AG09309 (cell line): Measurements from ENCODE around the gene KDM4C.

Experiments used
- DNase-seq: peaks from one replicate; pipeline ENCODE4 v3.0.0-alpha.2; 2010; ENCODE audit warnings: low read depth
- H3K4me3 ChIP-seq: 2 replicates; pipeline ENCODE4 v1.5.1; 2011; ENCODE audit warnings: mild to moderate bottlenecking, low read depth, low read length, moderate library complexity; ENCODE audit not compliant: control insufficient read depth
- TF ChIP-seq, protein P1 (sequence below): IDR thresholded peaks from 2 replicates; pipeline ENCODE4 v1.5.1; 2011; ENCODE audit warnings: mild to moderate bottlenecking, low read depth, low read length, inconsistent platforms; ENCODE audit not compliant: insufficient read depth, control insufficient read depth; ENCODE audit errors: missing control alignments

KDM4C gene

DNA sequence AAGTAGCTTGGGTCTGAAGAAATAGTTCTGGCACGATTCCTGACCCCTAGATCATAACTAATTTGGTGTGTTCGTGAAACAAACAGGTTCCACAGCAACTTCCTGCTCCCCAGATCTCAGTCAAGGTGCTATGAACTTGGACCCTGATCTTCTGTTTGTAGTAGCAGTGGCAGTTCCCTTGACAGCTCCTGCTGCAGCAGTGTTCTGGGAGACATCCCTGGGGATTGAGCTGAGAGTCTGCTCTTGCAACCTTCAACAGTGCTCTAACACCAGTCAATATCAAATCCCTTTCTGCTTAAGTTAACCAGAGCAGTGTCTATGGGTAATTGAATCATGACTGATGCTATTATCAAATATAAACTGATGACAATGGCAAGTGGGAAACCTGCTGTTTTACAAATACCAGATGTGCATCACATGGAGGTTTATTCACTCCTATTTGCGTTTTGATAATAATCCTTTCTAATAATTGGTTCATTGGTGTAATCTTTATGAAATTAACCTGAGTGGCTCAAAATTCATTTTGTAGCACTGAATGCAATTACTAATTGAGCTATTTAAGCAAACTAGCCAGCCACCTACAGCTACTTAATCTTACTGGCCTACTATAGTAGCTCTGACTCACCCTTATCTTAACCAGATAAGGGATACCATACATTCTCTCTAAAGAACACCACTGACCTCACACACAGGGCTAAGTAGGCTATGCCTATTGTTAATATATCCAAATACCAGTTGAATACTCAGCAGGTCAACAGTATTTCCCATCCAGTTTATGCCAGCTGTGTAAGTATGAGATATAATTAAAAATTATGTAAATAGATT is 21.9 kb downstream of the KDM4C start:
- TF ChIP-seq, protein P1, sequence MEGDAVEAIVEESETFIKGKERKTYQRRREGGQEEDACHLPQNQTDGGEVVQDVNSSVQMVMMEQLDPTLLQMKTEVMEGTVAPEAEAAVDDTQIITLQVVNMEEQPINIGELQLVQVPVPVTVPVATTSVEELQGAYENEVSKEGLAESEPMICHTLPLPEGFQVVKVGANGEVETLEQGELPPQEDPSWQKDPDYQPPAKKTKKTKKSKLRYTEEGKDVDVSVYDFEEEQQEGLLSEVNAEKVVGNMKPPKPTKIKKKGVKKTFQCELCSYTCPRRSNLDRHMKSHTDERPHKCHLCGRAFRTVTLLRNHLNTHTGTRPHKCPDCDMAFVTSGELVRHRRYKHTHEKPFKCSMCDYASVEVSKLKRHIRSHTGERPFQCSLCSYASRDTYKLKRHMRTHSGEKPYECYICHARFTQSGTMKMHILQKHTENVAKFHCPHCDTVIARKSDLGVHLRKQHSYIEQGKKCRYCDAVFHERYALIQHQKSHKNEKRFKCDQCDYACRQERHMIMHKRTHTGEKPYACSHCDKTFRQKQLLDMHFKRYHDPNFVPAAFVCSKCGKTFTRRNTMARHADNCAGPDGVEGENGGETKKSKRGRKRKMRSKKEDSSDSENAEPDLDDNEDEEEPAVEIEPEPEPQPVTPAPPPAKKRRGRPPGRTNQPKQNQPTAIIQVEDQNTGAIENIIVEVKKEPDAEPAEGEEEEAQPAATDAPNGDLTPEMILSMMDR: no peak
- DNase-seq: no peak
- no peak overlapping the region for H3K4me3 ChIP-seq

DNA sequence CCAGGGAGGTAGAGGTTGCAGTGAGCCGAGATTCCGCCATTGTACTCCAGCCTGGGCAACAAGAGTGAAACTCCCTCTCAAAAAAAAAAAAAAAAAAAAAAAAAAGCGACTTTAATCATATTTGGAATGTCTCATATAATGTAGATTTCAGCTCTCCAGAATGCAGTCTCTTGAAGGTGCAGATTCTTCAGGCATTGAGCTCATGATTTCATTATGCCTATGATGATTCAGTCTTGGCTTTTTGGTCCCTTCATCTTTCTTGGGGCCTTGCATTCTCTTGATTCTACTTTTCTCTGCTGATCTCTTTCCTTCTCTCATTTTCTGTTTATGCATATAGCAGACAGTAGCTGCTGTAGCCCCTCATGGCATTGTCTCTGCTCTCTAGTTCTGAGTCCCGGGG is 22.9 kb downstream of the KDM4C start:
- no peak for DNase-seq
- TF ChIP-seq, protein P1: no peak
- H3K4me3 ChIP-seq: no peak overlapping the region

DNA sequence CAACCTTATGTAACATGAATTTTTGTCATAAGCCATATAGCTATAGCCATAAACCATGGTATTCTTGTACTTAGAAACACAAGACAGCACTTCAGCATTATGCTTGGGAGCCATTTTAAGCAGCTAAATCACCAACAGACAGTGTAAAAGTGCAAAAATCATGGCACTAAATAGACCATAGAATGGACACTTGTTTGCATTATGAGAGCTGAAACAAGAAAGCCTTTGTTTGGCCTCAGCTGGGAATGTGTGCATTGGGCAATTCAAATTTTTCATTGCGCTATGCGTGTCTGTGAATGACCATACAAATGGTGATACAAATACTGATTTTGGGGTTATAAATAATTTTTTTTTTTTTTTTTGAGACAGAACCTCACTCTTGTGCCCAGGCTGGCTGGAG is 23.7 kb downstream of the KDM4C start:
- TF ChIP-seq, protein P1: no peak
- H3K4me3 ChIP-seq: no peak overlapping the region
- no peak for DNase-seq

DNA sequence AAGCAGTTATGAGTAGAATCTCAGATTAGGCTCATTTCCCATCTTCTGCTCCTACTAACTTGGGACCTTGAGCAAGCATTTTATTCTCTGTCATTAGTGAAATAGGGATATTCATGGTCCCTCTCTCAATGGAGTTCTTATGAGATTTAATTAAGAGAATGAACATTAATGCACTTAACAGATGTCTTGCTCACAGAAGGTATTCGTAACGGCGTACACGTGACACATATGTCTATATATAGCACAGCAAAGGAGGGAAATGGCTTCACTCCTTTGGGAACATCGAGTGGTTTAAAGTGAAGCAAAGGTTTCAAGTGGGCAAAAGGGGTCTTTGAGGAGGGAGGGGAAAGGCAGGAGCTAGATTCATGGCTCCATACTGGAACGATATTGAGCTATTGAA is 24.6 kb downstream of the KDM4C start:
- TF ChIP-seq, protein P1: no peak
- DNase-seq: no peak

DNA sequence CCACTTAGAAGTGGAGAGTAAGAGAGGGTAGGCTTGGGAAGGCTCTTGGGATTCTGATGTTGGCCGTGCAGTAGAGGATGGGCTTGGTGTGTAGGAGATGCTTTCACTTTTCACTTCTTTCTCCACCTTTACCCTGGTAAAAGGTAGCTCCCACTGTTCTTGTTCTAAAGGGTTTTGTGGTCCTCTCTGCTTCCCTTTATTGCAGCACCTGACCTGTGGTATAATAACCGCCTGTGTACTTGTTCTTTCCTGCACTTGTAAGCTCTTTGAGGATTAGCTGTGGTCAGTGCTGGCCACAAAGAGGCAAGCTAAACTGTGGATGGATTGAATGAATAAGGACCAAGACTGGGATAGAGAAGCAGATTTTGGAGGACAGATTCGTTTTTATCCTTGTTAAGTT is 25.2 kb downstream of the KDM4C start:
- TF ChIP-seq, protein P1: no peak
- no peak overlapping the region for H3K4me3 ChIP-seq
- DNase-seq: no peak

More for the DNA sequence above, 24.6 kb downstream of the KDM4C start:
- H3K4me3 ChIP-seq: no peak overlapping the region

DNA sequence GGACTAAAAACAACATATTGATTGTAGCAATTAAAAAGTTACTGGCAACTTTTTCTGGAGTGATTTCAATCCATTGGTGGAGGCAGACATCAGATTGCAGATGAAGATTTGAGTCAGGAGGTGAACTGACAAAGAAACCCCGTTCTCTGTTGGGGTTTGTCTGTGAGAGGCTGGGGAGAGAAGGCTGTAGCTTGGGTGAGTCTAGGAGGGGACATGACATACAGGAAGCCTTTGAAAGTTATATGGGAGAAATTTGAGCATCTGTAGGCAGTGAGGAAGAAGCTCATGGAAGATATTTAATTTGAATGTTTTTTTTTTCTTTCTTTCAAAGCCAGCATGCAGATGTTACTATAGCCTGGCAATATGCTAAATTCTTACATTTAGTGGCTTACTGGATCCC is 26.0 kb downstream of the KDM4C start:
- TF ChIP-seq, protein P1: no peak
- no peak for DNase-seq
- H3K4me3 ChIP-seq: no peak overlapping the region

DNA sequence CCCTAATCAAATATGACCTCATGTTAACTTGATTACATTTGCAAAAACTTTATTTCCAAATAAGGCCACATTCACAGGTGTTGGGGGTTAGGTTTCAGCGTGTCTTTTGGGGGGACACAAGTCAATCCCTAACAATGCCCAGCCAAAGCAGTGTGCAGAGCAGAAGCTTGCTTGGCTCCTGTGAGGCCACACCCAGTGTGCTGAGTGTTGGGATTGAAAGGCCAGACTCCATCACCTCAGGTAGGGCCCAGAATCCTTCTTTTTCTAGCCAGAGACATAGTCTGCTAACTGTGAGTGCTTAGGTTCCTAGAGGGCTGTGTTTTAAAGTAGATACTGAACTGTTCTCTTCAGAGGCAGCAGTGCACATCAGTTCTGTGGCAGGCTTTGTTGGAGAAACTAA is 27.9 kb downstream of the KDM4C start:
- no peak overlapping the region for H3K4me3 ChIP-seq
- no peak for DNase-seq
- TF ChIP-seq, protein P1: no peak
